Measurements from ENCODE around the gene CFAP92.

DNA sequence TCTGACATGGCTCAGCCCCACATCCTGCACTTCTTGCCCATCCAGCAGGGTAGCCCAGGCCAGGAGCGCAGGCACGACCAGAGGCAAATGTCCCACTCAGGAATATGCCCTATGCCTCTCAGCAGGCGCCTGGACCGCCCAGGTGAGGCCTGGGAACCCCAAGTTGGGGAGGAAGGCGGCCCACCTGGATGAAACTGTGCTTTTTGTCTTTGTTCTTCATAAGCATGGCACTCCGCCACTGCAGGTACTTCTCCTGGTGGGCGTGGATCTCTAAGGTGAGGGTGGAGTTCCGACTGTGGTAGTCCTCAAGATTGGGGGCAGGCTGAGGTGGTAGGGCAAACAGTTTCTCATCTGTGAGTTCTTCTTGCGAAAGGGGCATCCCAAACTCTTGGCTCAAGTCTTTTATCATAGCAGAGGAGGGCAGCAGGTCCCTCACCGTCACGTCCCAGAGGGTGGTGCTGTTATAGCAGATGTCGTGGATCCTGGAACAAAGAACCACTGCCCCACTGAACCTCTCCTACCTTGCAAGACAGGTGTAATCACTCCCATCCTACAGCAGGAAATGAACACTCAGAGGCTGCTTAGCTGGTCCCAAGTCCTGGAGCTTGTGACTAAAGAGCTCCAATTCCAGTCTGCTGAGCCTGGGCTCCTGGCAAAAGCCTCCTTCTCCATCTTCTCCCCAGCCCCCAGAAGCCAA is 61.2 kb downstream of the CFAP92 start:
- TF ChIP-seq, protein P1, sequence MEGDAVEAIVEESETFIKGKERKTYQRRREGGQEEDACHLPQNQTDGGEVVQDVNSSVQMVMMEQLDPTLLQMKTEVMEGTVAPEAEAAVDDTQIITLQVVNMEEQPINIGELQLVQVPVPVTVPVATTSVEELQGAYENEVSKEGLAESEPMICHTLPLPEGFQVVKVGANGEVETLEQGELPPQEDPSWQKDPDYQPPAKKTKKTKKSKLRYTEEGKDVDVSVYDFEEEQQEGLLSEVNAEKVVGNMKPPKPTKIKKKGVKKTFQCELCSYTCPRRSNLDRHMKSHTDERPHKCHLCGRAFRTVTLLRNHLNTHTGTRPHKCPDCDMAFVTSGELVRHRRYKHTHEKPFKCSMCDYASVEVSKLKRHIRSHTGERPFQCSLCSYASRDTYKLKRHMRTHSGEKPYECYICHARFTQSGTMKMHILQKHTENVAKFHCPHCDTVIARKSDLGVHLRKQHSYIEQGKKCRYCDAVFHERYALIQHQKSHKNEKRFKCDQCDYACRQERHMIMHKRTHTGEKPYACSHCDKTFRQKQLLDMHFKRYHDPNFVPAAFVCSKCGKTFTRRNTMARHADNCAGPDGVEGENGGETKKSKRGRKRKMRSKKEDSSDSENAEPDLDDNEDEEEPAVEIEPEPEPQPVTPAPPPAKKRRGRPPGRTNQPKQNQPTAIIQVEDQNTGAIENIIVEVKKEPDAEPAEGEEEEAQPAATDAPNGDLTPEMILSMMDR (IDR thresholded peaks at IDR 0.05): no peak
- TF ChIP-seq POLR2A (IDR thresholded peaks at IDR 0.05): no peak

All from sigmoid colon (tissue), 3 donors.